Stimulated activated CD8-positive, alpha-beta memory T cell treated with anti-CD3 and anti-CD28 coated beads, Interleukin-2, amount 100 ng/mL, for 1 hour (primary cell): Measurements from ENCODE around the gene ANKRD49.
A peak's percentile ranks its signal among the peaks of the same experiment; 100 is the strongest.
"Not testable (repeated sequence)": the region's sequence is repeated elsewhere in the genome, so short reads cannot be mapped to it uniquely, and the experiment has no call there.

Experiments used
- DNase-seq, 2 donors: peaks; one replicate each; pipeline ENCODE4 v3.0.0-alpha.2; 2020; ENCODE audit warnings: low read depth in 2 of 2

ANKRD49 gene

GRCh38 chr11:94506513-94506912, 12.7 kb downstream of the ANKRD49 start:
- DNase-seq, result not testable (repeated sequence)

GRCh38 chr11:94507485-94507884, 13.7 kb downstream of the ANKRD49 start:
- DNase-seq, result no peak

- DNase-seq, result peak; percentile 21 to 27
These were observed 18.4 kb downstream of the ANKRD49 start, which contains the start of gene C11orf97 for GRCh38 chr11:94511932-94512781. Gene C11orf97, plus strand, starts transcription at chr11:94512461. Its CDS starts 68 bp downstream, at chr11:94512529.

- no peak for DNase-seq
These were observed 19.3 kb downstream of the ANKRD49 start for GRCh38 chr11:94513091-94513490.

- no peak for DNase-seq
These were observed 21.6 kb downstream of the ANKRD49 start for GRCh38 chr11:94515398-94515797.

- no peak for DNase-seq
These were observed 22.9 kb downstream of the ANKRD49 start for GRCh38 chr11:94516725-94517124.

- no peak for DNase-seq
These were observed 24.5 kb downstream of the ANKRD49 start for GRCh38 chr11:94518300-94518699.

GRCh38 chr11:94519478-94520084, 25.8 kb downstream of the ANKRD49 start:
- no peak for DNase-seq

GRCh38 chr11:94521684-94522083, 27.9 kb downstream of the ANKRD49 start:
- no peak for DNase-seq

GRCh38 chr11:94524341-94524740, 30.6 kb downstream of the ANKRD49 start:
- no peak for DNase-seq

GRCh38 chr11:94525546-94526324, 32.0 kb downstream of the ANKRD49 start:
- DNase-seq, result no peak

- DNase-seq, result no peak
These were observed 33.1 kb downstream of the ANKRD49 start for GRCh38 chr11:94526645-94527438.

GRCh38 chr11:94528551-94528950, 34.8 kb downstream of the ANKRD49 start:
- no peak for DNase-seq

- DNase-seq, result no peak
These were observed 38.4 kb downstream of the ANKRD49 start for GRCh38 chr11:94532211-94532610.

- DNase-seq, result no peak
These were observed 39.4 kb downstream of the ANKRD49 start for GRCh38 chr11:94533206-94533605.

- no peak for DNase-seq
These were observed 40.2 kb downstream of the ANKRD49 start for GRCh38 chr11:94533696-94534630.

GRCh38 chr11:94536386-94536785, 42.6 kb downstream of the ANKRD49 start:
- DNase-seq, result no peak

GRCh38 chr11:94537031-94537600, 43.3 kb downstream of the ANKRD49 start:
- DNase-seq, result no peak

GRCh38 chr11:94539420-94539819, 45.6 kb downstream of the ANKRD49 start:
- no peak for DNase-seq
